ENCODE data around the gene RAB1A.
A peak's percentile ranks its signal among the peaks of the same experiment; 100 is the strongest.

The RAB1A gene

GRCh38 chr2:65057391-65058052, 72.4 kb downstream of the RAB1A start:
- peak; percentile 60 for DNase-seq

- no peak for DNase-seq
Observed at GRCh38 chr2:65057054-65057375, 72.9 kb downstream of the RAB1A start.

GRCh38 chr2:65056215-65057053, 73.5 kb downstream of the RAB1A start, which contains the start of gene CEP68:
Gene CEP68 (plus strand): TSS chr2:65056416. CDS start chr2:65069445, 13,029 bp downstream.
- peak; percentile 96 for DNase-seq

- peak; percentile 67 for DNase-seq
Observed at GRCh38 chr2:65055422-65056214, 74.3 kb downstream of the RAB1A start.

- no peak for DNase-seq
Observed at GRCh38 chr2:65054749-65055421, 75.0 kb downstream of the RAB1A start.

- DNase-seq: peak; percentile 23
Observed at GRCh38 chr2:65053199-65053598, 76.7 kb downstream of the RAB1A start.

GRCh38 chr2:65050931-65051330, 79.0 kb downstream of the RAB1A start:
- no peak for DNase-seq

GRCh38 chr2:65049010-65049639, 80.8 kb downstream of the RAB1A start:
- no peak for DNase-seq

GRCh38 chr2:65046633-65047407, 83.1 kb downstream of the RAB1A start:
- DNase-seq: no peak

- no peak for DNase-seq
Observed at GRCh38 chr2:65045651-65046050, 84.3 kb downstream of the RAB1A start.

- DNase-seq: no peak
Observed at GRCh38 chr2:65044097-65044735, 85.7 kb downstream of the RAB1A start.

- DNase-seq: no peak
Observed at GRCh38 chr2:65043001-65043400, 86.9 kb downstream of the RAB1A start.

GRCh38 chr2:65040400-65041261, 89.3 kb downstream of the RAB1A start:
- DNase-seq: peak; percentile 74

- DNase-seq: no peak
Observed at GRCh38 chr2:65039640-65040039, 90.3 kb downstream of the RAB1A start.

GRCh38 chr2:65037178-65037577, 92.7 kb downstream of the RAB1A start:
- no peak for DNase-seq

All from stimulated activated CD4-positive, alpha-beta T cell treated with anti-CD3 and anti-CD28 coated beads, Interleukin-1b, Interleukin-23, amount 100 ng/mL, for 48 hours (primary cell).